Stimulated activated CD8-positive, alpha-beta memory T cell treated with anti-CD3 and anti-CD28 coated beads, Interleukin-15, amount 100 ng/mL, for 1 hour (primary cell): Measurements from ENCODE around the gene BRK1.
"Not testable (repeated sequence)": the region's sequence is repeated elsewhere in the genome, so short reads cannot be mapped to it uniquely, and the experiment has no call there.

Experiments used
- DNase-seq: peaks from one replicate; pipeline ENCODE4 v3.0.0-alpha.2; 2020; ENCODE audit warnings: low read depth

Gene BRK1

DNA sequence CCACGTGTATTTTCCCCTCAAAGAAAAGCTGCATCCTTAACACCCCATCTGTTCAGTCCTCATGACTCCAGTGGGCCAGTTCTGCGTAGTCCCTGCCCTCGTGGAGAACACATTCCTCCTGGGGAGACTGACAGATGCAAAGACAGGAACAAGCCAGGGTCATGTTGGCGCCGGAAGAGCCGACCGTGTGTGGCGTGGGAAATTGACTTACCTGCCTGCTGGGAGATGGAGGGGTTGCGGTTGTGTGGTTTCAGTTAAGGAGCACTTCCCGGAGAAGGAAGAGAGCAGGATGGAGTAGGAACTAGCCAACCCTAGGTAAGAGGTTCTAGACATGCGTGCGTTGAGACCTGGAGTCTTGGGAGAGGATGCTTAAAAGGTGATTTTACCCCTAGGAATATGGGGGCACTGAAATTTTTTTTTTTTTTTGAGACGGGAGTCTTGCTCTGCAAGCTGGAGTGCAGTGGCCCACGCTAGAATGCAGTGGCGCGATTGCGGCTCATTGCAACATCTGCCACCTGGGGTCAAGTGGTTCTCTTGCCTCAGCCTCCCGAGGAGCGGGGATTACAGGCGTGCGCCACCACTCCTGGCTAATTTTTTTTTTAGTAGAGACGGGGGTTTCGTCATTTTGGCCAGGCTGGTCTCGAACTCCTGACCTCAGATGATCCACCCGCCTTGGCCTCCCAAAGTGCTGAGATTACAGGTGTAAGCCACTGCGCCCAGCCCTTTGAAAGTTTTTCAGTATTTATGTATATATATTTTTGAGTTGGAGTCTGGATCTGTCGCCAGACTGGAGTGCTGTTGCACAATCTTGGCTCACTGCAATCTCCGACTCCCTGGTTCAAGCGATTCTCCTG lies 27.5 kb downstream of the BRK1 start:
- no peak for DNase-seq

DNA sequence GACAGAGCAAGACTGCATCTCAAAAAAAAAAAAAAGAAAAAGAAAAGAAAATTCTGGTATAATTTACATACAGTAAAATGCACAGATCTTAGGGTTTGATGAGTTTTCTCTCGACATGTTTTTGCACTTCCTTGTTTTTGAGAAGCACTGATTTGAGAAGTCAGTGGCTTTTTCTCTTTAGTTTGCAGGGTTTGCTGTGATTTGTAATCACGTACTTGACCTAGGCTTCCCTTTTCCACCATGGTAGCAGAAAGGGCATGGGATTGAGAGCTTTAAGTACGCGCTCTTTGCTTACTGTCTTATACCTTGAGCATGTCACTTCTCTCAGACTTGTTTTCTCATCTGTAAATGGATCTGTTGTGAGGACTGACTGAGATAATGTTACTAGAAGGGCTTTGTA lies 30.2 kb downstream of the BRK1 start:
- DNase-seq = no peak

DNA sequence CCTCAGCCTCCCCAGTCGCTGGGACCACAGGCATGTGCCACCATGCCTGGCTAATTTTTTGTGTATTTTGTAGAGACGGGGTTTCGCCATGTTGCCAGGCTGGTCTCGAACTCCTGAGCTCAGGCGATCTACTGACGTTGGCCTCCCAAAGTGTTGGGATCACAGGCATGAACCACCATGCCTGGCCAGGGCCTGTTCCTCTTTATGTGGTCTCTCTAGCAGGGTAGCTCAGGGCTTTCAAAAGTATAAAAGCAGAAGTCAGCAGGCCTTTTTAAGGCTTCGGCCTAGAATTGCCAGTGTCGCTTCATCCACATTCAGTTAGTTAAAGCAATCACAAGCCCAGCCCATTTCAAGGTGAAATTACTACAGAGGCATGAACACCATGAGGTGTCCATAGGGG lies 33.8 kb downstream of the BRK1 start:
- no peak for DNase-seq

DNA sequence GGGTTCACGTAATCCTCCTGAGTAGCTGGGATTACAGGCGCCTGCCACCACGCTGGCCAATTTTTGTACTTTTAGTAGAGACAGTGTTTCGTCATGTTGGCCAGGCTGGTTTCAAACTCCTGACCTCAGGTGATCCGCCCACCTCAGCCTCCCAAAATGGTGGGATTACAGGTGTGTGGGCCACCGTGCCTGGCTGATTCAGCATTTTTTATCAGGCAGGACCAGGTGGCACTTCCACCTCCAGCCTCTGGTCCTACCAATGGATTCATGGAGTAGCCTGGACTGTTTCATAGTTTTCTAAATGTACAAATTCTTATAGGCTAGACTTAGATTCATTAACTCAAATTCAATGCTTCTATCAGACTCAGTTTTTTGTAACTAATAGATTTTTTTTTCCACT lies 35.5 kb downstream of the BRK1 start:
- DNase-seq = no peak

DNA sequence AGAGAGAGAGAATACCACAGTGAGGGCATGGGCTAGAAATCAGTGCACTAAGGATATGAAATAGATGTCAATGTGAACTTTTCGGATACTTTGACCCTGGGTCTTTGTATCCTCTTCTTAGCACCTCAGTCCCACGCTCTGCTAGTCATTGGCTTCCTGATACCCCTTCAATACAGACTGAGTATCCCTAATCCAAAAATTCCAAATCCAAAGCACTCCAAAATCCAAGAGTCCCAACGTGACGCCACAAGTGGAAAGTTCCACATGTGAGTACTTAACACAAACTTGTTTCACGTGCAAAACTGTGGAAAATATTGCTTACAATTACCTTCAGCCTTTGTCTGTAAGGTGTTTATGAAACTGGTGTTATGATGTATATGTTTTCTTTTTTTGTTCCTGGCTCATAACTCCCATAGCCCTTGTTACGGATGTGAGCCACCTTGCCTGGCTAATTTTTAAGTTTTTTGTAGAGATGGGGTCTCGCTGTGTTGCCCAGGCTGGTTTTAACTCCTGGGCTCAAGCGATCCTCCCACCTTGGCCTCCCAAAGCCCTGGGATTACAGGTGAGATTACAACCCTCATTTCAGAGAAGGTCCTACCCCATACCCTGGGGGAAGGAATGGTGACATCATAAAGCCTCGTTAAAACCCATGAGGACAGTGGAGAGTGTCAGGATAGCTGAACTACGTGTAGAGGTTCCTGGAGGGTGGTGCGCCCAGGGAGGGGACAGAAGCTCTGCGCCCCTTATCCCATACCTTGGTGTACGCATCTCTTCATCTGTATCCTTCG lies 39.1 kb downstream of the BRK1 start:
- DNase-seq = no peak

DNA sequence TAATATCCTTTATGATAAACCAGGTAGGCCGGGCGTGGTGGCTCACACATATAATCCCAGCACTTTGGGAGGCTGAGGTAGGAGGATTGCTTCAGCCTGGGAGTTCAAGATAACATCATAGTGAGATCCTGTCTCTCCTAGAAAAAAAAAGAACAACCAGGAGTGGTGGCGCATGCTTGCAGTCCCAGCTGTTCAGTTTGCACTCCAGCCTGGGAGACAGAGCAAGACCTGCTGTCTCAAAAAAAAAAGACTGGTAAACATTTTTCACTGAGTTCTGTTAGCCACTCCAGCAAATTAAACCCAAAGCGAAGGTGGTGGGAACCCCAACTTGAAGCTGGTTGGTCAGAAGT lies 39.6 kb downstream of the BRK1 start:
- DNase-seq = no peak

DNA sequence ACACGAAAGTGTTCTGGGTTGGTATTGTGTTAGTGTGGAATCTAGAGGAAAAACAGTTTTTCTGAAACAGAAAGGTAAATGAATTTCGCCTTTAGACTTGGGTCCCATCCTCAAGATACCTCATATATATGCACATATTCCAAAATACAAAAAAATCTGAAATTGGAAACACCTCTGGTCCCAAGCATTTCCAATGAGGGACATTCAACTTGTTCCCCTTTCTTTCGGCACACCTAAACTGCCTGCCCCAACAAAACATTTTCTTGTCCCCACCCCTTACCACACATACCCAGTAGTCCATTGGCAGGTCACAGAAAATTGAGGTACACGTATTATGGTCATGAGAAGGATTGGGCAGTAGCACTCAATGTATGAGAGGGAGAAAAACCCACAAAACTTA lies 40.2 kb downstream of the BRK1 start:
- DNase-seq = no peak

DNA sequence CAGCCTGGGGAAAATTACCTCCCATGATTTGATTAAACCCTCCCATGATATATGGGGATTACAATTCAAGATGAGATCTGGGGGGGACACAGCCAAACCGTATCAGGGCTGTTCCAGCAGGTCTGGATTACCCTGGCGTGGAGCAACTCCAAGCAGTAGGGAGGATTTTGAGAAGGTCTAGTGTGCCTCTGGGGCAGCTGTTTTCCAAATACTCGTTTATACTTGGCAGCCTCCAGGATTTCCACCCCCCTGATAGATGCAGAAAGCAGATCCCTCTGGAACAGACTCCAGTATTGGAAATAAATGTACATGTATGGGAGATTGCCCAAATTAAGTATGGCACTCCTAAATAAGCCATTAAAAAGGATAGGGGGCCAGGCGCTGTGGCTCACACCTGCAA lies 41.6 kb downstream of the BRK1 start:
- DNase-seq = no peak

DNA sequence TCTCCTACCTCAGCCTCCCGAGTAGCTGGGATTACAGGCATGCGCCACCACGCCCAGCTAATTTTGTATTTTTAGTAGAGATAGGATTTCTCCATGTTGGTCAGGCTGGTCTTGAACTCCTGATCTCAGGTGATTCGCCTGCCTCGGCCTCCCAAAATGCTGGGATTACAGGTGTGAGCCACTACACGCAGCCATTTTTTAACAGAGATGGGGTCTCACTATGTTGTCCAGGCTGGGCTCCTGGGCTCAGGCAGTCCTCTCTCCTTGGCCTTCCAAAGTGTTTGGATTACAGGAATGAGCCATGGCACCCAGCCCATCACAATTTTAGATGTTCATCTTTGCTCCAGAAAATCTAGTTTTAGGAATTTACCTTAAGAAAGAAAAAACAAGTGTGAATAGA lies 43.1 kb downstream of the BRK1 start:
- DNase-seq = not testable (repeated sequence)

DNA sequence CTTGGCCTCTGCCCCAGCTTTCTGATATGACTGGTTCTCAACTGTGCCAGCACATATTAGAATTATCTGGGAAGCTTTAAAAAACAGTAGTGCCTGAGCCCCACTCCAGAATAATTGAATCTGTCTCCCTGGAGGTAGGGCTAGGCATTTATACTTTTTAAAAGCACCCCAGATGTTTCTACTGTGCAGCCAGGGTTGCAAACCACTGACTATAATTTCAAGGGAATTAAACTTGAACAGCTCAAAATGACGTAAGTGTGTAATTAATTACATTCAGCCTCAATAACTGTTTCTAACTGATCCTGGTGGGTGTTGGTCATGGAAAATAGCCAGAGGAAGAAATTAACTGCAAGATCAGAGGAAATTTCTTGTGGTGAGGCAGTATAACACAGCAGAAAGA lies 44.9 kb downstream of the BRK1 start:
- no peak for DNase-seq

DNA sequence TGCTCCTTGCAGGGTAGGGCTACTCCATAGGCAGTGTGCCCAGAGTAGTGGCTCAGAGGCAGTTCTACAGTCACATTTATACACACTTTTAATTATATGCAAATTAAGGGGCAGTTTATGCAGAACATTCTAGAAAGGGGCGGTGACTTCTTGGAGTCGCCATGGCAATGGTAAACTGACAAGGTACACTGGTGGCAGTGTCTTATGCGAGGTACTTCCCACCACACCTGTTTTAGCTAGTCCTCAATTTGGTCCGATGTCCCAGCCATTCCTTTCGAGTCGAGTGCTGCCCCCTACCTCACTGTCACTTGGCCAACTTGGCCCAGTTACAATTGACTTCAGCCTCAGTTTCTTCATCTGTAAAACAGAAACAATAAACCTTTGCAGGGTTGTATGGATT lies 45.5 kb downstream of the BRK1 start:
- no peak for DNase-seq

DNA sequence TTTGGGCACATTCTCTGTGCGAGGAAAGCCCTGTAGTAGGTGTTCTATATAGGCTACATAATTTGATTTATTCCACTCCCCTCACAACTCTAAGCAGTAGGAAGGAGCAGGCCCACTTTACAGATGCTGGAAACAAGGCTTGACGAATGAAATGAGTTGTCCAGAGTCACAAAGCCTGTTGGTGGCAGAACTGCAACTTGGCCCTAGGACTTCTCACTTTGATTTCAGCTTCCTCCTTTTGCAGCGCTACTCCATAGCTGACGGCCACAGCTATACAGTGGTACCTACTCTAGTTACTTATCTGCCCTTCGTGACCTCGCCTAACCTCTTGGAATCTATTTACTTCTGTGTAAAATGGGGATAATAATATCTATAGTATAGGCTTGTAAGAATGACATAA lies 46.7 kb downstream of the BRK1 start:
- no peak for DNase-seq

DNA sequence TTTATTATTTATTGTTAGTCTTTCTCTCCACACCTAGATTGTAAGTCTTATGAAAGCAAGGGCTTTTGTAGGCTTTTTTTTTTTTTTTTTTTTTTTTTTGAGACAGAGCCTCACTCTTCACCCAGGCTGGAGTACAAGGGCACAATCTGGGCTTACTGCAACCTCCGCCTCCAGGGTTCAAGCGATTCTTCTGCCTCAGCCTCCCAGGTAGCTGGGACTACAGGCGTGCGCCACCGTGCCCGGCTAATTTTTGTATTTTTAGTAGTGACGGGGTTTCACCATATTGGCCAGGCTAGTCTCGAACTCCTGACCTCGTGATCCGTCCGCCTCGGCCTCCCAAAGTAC lies 48.7 kb downstream of the BRK1 start:
- DNase-seq = not testable (repeated sequence)

DNA sequence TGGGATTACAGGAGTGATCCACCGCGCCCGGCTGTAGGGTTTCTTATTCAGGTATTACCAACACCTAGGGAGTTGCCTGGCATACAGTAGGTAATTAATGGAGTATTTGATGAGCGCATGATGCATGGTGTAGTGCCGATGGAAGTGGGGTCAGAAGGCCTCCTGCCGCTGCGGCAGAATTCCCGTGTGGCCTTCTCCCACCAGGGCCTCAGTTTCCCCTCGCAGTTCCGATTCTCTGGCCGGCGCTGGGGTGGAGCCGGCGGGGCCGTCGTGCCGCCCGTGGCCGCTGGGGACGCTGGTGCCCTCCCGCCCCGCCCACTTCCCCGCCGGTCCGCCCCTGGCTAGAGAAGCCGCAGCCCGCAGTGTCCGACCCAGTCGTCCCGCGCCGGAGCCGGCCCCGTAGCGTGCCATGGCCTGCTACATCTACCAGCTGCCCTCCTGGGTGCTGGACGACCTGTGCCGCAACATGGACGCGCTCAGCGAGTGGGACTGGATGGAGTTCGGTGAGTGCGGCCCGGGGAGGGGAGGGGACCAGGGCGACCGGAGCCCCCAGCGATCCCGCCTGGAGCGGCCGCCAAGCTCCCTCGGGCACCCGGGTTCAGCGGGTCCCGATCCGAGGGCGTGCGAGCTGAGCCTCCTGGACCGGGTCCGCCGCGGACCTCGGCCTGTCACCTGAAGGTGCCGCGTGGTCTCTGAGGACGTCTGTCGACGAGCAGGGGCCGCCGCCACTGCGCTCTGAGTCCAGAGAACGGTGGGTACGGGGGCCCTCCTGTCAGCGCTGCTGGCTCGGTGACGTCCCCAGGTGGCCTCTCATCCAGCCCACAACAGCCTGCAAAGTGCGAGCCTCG lies 49.3 kb downstream of the BRK1 start, which contains the start of gene IRAK2:
Gene IRAK2, plus strand, starts transcription at position 374 of the 848 bp plus-strand sequence. Its CDS starts 36 bp downstream, at position 410.
- peak; percentile 24 for DNase-seq

DNA sequence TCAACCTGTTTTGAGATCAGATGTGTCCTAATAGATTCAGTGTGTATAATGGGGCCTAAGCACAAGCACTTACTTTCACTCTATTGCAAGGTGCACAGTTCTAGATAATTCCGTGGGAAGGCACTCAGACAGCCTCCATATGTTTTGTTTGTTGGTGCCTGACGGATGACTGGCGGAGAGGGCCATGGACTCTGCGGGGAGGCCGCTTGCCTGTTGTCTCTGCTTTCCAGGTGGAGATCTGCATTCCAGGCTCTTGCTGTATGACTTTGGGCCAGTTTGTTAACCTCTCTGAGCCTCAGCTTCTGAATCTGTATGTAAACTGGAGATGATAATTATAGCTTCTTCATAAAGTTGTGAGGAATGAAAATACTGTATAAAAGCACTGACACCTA lies 50.7 kb downstream of the BRK1 start:
- DNase-seq = no peak

DNA sequence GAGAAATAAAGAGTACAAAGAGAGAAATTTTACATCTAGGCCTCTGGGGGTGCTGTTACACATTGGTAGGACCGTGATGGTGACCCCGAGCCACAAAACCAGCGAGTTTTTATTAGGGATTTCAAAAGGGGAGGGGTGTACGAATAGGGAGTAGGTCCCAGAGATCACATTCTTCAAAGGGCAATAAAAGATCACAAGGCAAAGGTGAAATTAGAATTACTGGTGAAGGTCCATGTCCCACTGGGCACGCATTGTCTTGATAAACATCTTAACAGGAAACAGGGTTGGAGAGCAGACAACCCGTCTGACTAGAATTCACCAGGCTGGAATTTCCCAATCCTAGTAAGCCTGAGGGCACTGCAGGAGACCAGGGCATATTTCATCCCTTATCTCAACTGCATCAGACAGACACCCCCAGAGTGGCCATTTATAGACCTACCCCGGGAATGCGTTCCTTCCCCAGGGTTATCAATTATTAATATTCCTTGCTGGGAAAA lies 53.6 kb downstream of the BRK1 start:
- no peak for DNase-seq

DNA sequence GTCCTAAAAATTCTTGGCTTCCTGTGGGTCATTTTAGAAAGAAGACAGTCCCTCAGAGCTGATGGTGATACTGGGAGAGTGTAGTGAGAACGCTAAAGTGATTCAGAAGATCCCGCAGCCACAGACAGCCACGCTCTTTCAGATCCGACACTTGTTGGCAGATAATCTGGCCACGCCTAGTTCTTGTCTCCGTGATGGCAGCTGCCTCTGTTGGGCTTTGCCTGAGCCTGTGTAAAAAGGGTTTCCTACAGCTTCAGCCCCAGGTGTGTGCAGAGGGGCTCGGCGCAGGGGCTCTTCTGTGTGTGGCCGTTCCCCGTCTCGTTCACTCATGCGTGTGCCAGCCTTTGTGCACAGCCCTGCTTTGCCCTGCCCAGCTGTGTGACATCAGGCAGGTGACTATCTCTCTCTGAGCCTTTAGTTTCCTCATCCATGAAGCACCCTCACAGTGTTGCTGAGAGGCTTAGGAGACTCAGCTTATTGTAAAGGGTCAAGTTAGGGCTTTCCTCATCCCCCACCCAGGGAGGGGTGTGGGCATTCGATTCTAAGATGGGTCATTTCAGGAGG lies 55.5 kb downstream of the BRK1 start:
- DNase-seq = no peak

DNA sequence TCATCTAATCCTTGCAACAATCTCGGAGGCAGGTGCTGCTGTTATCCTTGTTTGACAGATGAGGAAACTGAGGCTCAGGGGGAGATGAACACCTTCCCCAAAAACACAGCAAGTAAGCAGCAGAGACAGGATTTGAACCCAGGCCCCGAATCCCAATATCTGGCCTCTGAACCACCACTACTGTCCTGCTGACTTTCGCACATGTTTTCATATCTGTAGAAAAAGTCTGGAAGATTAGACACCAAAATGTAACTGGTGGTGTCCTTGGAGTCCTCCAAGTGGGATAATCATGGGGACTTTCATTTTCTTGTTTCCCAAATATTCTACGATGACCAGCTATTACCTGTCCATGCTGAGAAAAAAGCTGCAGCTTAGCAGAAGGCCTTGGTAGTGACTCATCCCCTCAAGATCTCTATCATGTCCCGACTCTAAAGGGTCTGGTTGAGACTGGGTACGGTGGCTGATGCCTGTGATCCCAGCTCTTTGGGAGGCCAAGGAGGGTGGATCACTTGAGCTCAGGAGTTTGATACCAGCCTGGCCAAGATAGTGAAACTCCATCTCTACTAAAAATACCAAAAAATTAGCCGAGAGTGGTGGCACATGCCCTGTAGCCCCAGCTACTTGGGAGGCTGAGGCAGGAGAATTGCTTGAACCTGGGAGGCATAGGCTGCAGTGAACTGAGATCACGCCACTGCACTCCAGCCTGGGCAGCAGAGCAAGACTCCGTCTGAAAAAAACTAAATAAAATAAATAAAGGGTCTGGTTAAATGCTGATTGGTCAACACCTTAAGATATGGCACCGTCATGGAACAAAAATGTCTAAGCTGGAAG lies 57.8 kb downstream of the BRK1 start:
- DNase-seq = no peak

DNA sequence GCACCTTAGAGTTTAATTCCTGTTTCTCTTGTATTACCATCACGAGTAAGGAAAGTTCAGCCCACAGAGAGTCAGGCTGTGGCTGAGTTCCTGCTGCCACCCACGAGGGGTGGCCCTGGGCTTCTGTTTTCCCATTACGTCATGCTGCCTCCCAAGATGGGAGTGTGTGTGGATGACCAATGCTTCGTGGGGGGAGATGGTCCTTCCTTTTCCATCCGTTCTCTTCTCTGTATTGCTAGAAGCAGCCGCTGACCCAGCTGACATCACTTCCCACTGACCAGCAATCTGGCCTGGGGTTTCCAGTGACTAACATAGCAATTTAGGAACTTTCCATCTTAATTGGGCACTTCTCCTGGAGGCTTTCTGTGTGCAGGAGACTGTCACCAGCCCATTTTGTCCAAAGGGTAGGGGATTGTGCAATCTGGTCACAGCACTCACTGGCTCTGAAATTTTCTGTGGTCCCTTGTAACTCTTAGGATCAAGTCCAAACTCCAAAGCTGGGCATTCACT lies 58.5 kb downstream of the BRK1 start:
- DNase-seq = no peak

DNA sequence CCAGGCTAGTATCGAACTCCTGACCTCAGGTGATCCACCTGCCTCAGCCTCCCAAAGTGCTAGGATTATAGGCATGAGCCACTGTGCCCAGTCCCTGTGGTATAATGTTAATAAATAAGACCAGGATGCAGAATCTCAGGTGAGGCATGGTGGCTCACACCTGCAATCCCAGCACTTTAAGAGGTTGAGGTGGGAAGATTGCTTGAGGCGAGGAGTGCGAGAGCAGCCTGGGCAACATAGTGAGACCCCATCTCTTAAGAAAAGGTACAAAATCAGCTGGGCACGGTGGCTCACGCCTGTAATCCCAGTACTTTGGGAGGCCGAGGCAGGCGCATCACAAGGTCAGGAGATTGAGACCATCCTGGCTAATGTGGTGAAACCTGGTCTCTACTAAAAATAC lies 59.9 kb downstream of the BRK1 start:
- not testable (repeated sequence) for DNase-seq

DNA sequence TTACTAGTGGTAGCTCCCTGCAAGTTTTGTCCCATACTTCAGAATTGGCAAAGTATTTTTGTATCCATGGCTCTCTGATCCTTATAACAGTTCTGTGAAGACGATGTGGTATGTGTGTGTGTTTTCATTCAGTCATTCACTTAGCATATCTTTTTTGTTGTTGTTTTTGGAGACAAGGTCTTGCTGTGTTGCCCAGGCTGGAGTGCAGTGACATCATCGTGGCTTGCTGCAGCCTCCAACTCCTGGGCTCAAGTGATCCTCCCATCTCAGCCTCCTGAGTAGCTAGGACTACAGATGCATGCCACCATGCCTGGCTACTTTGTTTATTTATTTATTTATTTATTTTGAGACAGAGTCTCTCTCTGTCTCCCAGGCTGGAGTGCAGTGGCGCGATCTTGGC lies 60.7 kb downstream of the BRK1 start:
- not testable (repeated sequence) for DNase-seq
